Activated CD8-positive, alpha-beta memory T cell treated with anti-CD3 and anti-CD28 coated beads, Interleukin-2, amount 50 U/mL, for 1 hour (primary cell): ENCODE data around the gene CAMSAP3.
A peak's percentile ranks its signal among the peaks of the same experiment; 100 is the strongest.

Experiments used
- DNase-seq: peaks from one replicate; pipeline ENCODE4 v3.0.0-alpha.2; 2020; ENCODE audit errors: extremely low read depth

Gene CAMSAP3

DNA sequence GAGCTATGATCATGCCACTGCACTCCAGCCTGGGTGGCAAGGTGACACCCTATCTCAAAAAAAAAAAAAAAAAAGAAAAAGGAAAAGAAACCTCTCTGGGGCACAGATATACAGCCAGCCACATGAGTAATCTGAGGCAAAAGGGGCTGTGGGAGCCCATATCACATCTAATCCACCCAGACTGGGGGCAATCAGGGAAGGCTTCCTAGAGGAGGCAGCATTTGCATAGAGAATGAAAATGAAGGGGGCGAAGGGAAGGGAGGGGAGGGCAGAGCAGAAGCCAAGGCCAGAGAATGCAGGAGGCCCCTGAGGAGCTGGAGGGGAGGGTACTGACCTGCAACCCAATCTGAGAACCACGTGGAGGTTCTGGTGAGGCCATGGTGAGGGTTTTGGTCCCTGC lies 54.5 kb downstream of the CAMSAP3 start:
- DNase-seq, result no peak

DNA sequence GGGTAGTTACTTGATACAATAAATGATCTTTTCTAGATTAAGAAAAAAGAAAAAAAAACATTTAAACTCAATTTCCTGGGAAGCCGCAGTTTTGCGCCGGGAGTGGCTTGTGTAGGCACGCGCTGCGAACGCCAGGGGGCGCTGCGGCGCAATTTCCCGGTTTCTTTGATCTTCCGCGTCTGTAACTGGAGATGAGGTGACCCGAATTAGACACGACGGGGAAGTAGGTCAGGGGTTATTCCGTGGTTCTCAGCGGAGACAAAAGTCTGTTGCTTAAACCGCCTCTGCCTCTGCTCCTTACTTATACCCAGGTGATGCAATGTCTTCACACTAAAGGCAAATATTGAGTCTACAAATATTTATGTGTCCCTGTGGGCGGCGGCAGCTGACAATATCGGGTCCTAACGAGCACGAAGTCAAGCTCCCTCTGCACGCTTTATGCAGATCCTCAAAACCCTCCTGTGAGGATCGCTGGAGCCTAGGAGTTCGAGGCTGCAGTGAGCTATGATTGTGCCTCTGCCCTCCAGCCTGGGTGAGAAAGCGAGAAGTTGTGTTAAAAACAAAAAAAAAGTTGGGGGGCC lies 56.5 kb downstream of the CAMSAP3 start:
- peak; percentile 50 for DNase-seq

GRCh38 chr19:7654401-7654800 lies 58.7 kb downstream of the CAMSAP3 start:
- no peak for DNase-seq

GRCh38 chr19:7655581-7655980 lies 59.9 kb downstream of the CAMSAP3 start:
- no peak for DNase-seq

DNA sequence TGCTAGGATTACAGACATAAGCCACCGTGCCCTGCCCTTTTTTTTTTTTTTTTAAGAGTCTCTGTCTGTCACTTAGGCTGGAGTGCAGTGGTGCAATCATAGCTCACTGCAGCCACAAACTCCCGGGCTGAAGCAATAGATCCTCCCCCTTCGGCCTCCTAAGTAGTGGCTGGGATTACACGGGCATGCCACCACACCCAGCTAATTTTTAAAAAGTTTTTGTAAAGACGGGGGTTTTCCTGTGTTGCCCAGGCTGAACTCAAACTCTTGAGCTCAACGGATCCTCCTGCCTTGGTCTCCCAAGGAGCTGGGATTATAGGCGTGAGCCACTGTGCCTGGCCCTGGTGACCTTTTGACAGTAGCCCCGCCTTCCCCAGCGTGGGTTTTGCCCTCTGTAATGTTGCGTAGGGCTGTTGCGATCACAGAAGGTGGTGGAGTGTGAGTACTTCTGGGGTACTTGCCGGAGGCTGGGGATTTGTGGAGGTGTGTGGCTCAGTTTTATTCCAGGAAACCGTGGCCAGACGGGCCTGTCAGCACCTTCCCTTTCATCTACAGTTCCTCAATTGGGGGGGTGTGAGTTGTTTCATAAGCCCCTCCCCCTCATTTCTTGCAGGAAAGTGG lies 61.6 kb downstream of the CAMSAP3 start:
- DNase-seq, result no peak

GRCh38 chr19:7658219-7658686 lies 62.6 kb downstream of the CAMSAP3 start:
- no peak for DNase-seq

DNA sequence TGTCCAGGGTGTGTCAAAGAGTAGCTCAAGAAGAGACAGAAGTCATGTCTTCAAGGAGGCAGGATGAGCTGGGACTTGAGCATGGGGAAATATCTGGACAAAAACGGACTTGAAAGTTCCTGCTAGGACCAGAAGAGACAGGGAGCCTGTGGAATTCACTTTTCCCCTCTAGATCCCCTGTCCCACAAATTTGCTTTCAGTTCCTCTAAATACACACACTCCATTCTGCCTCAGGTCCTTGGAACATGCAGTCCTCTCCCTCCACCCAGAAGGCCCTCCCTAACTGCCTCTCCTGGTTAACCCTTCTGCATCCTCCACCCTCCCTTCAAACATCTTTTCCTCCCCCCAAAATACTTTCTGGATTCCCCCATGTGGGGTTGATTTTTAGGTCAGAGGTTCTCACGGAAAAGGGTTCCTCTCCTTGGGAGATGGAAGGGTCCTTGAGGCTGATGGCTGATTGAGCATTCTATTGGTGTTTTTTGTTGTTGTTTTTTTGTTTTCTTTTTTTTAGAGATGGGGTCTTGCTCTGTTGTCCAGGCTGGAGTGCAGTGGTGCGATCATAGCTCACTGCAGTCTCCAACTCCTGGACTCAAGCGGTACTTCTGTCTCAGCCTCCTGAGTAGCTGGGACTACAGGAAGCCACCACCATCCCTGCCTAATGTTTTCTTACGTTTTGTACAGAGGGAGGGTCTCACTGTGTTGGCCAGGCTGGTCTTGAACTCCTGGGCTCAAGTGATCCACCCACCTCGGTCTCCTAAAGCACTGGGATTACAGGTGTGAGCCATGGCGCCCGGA lies 66.3 kb downstream of the CAMSAP3 start:
- DNase-seq, result no peak

DNA sequence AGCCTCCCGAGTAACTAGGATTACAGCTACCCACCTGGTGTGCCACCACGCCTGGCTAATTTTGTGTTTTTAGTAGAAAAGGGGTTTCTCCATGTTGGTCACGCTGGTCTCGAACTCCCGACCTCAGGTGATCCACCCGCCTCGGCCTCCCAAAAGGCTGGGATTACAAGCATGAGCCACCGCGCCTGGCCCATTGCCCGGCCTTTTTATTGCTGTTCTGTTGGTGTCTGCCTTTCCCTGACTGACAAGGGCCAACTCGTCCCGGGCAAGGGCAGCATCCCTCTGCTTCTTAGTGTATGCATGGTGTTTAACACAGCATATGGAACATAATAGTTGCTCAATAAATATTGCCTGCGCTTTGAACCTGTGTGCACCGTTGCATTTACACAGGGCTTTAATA lies 67.0 kb downstream of the CAMSAP3 start:
- DNase-seq, result no peak

DNA sequence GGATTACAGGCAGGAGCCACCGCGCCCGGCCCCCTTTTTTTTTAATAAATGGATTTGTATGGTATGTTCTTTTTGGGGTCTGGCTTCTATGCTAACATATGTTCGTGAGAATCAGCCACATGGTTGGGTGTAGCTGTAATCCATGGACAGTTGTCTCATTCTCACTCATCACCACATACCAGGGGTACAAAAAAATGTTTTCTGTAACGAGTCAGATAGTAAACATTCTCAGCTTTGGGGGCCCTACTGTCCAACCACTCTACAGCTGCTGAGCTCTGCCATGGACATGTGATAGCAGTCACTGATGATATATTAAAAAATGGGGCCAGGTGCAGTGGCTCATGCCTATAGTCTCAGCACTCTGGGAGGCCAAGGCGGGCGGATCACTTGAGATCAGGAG lies 68.0 kb downstream of the CAMSAP3 start:
- DNase-seq, result no peak

- DNase-seq, result no peak
Observed at GRCh38 chr19:7665076-7665475, 69.4 kb downstream of the CAMSAP3 start.
